Body of pancreas (tissue), 4 donors: ENCODE measurements around the gene RPL10A. TPM values are rescaled to one million over a fixed set of nuclear protein-coding genes. Genes with fewer than 3 reads are reported as not detected.
"Not testable (repeated sequence)": the region's sequence is repeated elsewhere in the genome, so short reads cannot be mapped to it uniquely, and the experiment has no call there.

Experiments
- ATAC-seq: fragments of 150-250 bp; one replicate; pipeline ENCODE4 v1.9.1; 2016
- DNase-seq, 4 donors: peaks; one replicate each; pipeline ENCODE4 v3.0.0-alpha.2; 2019
- H3K27ac ChIP-seq, 4 donors: fragments of 200-600 bp; sonication (generic); 1 replicate in 3 of 4; 2 replicates in 1 of 4; pipeline versions ENCODE4 v1.5.1 to v1.6.1; 2016 to 2019; ENCODE audit warnings: mild to moderate bottlenecking in 1 of 4, mixed read lengths in 1 of 4, moderate library complexity in 1 of 4
- H3K27me3 ChIP-seq, 2 donors: fragments of 200-600 bp; sonication (generic); one replicate each; pipeline ENCODE4 v1.6.0; 2016; ENCODE audit warnings: mild to moderate bottlenecking in 1 of 2
- H3K36me3 ChIP-seq, 2 donors: fragments of 200-600 bp; sonication (generic); replicated peaks in 1 of 2; 2 replicates each; pipeline ENCODE4 v1.5.1; 2016; ENCODE audit warnings: low read depth in 2 of 2; ENCODE audit not compliant: insufficient read depth in 1 of 2
- H3K4me1 ChIP-seq: fragments of 200-600 bp; sonication (generic); one replicate; pipeline ENCODE4 v1.6.0; 2016
- H3K4me3 ChIP-seq, 2 donors: fragments of 200-600 bp; sonication (generic); 1 replicate in 1 of 2; 2 replicates in 1 of 2; pipeline ENCODE4 v1.5.1; 2016 to 2019
- H3K9me3 ChIP-seq, 3 donors: fragments of 200-600 bp; sonication (generic); 1 replicate in 2 of 3; 2 replicates in 1 of 3; pipeline ENCODE4 v1.5.1; 2016
- POLR2A ChIP-seq, 3 donors: fragments of 450-650 bp; IDR thresholded peaks; one replicate each; pipeline ENCODE4 v1.6.1; 2016; ENCODE audit warnings: antibody characterized with exemption in 3 of 3, mild to moderate bottlenecking in 2 of 3
- WGBS, 2 donors: methylation state at CpG; one replicate each; pipeline ENCODE4 v1.1.5; 2017; 5-methylcytosine and 5-hydroxymethylcytosine counted together
- intact Hi-C: fragments of 100-400 bp; cut with DNase I; formaldehyde crosslinking; loops from one replicate; pipeline ENCODE4 v1.15.1; 2023
- total RNA-seq, 2 donors: library from RNA; depleted of rRNA; stranded (reverse); fragments of >200 nt; gene quantifications; one replicate each; pipeline ENCODE4 v1.1.0, GENCODE V29; 2016
- TF ChIP-seq, protein P1 (sequence below), 7 experiments: fragments of 450-650 bp in 4 of 7; fragments of 200-600 bp in 3 of 7; sonication (generic) in 3 of 7; IDR thresholded peaks; one replicate each; pipeline ENCODE4 v1.5.1; 2016 to 2019; ENCODE audit warnings: antibody characterized with exemption in 7 of 7

Gene RPL10A
- total RNA-seq, 2 donors from 2014 or later: 563 to 782 TPM

DNA sequence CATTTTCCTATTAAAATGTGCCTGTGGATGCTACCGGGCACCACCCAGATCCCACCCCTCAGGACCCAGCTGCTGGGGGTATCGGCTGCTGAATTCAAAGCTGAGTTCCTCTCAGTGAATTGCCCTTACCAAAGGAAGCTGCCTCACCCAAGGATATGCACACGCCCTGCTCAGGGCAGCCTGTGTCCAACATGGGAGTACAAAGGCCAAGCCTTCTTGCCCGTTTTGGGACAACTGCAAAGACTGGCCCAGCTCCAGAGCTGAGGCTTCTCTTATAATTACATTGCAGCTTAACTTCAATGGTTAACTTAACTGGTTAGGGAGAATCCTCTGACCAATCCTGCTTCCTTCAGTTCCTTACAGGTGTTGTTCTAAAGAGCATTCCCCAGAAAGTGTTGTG, 35.9 kb upstream of the RPL10A start:
- no peaks in the 10 kb centered on the region for H3K4me1 ChIP-seq
- no peak for DNase-seq
- H3K27ac ChIP-seq: no peak overlapping the region
- no peaks in the 10 kb centered on the region for H3K36me3 ChIP-seq
- no peak overlapping the region for H3K4me3 ChIP-seq
- intact Hi-C loops: no loop called here
- WGBS, 2 donors: 63 to 74% methylated on average over 4 of the region's 4 CpGs
- TF ChIP-seq POLR2A (IDR thresholded peaks at IDR 0.05): no peak
- TF ChIP-seq, protein P1, sequence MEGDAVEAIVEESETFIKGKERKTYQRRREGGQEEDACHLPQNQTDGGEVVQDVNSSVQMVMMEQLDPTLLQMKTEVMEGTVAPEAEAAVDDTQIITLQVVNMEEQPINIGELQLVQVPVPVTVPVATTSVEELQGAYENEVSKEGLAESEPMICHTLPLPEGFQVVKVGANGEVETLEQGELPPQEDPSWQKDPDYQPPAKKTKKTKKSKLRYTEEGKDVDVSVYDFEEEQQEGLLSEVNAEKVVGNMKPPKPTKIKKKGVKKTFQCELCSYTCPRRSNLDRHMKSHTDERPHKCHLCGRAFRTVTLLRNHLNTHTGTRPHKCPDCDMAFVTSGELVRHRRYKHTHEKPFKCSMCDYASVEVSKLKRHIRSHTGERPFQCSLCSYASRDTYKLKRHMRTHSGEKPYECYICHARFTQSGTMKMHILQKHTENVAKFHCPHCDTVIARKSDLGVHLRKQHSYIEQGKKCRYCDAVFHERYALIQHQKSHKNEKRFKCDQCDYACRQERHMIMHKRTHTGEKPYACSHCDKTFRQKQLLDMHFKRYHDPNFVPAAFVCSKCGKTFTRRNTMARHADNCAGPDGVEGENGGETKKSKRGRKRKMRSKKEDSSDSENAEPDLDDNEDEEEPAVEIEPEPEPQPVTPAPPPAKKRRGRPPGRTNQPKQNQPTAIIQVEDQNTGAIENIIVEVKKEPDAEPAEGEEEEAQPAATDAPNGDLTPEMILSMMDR (IDR thresholded peaks at IDR 0.05): no peak
- H3K27me3 ChIP-seq: no peaks in the 10 kb centered on the region
- H3K9me3 ChIP-seq: peaks cover 0 to 7% (median 2%) of the 10 kb centered on the region in 3 donors
- ATAC-seq: no peak

GRCh38 chr6:35432702-35433101, 35.5 kb upstream of the RPL10A start:
- intact Hi-C loops, H3K4me3 ChIP-seq, DNase-seq, H3K27me3 ChIP-seq, H3K27ac ChIP-seq, H3K9me3 ChIP-seq, ATAC-seq, H3K36me3 ChIP-seq, H3K4me1 ChIP-seq: not testable (repeated sequence)
- WGBS, 2 donors: 66 to 78% methylated on average over 3 of the region's 3 CpGs

DNA sequence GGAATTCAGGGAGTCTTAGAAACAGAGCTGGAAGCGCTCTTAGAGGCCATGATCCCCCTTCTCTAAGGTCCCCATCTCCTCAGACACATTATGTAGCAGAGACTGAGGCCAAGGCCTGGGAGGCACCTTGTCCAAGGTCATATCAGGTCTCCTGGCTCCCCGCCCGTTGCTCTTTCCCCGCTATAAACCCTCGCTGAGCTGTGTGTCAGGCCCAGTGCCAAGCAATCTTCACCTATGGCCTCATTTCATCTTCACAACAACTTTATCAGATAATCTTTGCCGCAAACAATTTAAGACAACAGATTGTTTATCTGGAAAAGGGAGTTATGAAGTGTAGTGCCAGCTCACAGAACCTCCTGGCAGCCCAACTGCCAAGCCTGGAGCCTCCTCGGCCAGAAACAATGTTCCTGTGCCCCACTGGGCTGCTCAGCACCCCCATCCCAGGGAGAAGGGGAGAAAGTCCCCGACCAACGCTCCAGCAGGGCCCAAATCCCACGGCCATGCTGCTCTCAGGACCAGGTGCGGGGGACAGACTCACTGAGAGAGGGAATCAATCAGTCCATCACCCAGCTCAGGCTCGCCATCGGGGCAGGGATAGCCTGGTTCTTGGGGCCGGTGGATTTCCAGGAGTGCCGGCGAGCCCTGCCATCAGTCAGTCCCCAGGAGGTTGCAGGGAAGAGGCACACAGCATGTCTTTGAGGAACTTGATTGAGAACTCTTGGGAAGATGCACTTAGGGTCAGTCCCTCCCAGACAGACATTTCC, 32.9 kb upstream of the RPL10A start:
- H3K4me1 ChIP-seq: no peaks in the 10 kb centered on the region
- no peak overlapping the region for H3K4me3 ChIP-seq
- no peak overlapping the region for H3K27ac ChIP-seq
- H3K27me3 ChIP-seq: no peaks in the 10 kb centered on the region
- H3K36me3 ChIP-seq: no peaks in the 10 kb centered on the region
- TF ChIP-seq POLR2A (IDR thresholded peaks at IDR 0.05): no peak
- TF ChIP-seq, protein P1 (IDR thresholded peaks at IDR 0.05): no peak
- no peak for DNase-seq
- no peak for ATAC-seq
- intact Hi-C loops: no loop called here
- 62 to 68% methylated on average over 14 to 15 of the region's 16 CpGs for WGBS, 2 donors
- H3K9me3 ChIP-seq: no peaks in the 10 kb centered on the region

DNA sequence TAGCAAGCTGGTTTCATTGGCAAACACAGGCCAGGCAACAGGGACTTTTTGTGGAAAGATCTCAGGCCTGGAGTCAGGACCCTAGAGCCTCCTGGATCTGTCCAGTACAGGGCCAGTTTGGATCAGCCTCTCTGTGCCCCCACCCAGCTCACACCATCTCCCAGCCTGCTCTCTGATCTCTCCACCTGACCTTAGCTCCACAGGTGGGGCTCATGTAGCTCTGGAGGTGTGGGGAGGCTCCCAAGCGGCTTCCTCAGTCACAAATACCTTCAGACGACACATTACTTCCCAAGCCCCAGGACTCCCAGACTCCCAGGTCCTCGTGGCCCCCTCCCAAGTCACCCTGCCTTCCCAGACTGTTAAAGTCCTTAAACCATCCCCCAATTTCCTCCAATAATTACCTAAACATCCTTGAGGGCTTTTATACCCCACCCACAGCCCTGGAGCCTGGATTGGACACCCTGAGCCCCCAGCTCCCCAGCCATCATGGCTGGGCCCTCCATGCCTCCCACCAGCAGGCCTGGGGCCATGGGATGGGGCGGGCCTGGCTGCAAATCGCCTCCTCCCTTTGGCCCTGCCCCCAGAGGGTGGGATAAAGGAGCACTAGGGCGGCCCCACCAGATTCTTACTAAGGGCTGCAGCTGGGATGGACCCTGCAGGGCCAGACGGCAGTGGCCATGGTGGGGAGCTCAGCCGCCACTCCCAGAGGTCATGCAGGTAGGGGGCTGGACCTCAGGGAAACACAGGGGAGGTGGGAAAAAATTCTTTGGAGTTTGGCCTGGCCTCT, 31.9 kb upstream of the RPL10A start:
- Histone ChIP-seq H3K4me3 (no peak overlapping the region), H3K36me3 (no peaks in the 10 kb centered on the region), H3K4me1 (no peaks in the 10 kb centered on the region), H3K9me3 (no peaks in the 10 kb centered on the region), H3K27me3 (no peaks in the 10 kb centered on the region), H3K27ac (no peak overlapping the region)
- intact Hi-C loops: no loop called here
- 86 to 87% methylated on average over 4 to 8 of the region's 8 CpGs for WGBS, 2 donors
- DNase-seq: no peak
- no peak for ATAC-seq
- no peak for TF ChIP-seq POLR2A (IDR thresholded peaks at IDR 0.05)
- TF ChIP-seq, protein P1 (IDR thresholded peaks at IDR 0.05): no peak

GRCh38 chr6:35438378-35439065, 29.7 kb upstream of the RPL10A start:
- H3K4me3 ChIP-seq, H3K36me3 ChIP-seq, ATAC-seq, H3K27me3 ChIP-seq, intact Hi-C loops, H3K27ac ChIP-seq, H3K4me1 ChIP-seq, H3K9me3 ChIP-seq, DNase-seq: not testable (repeated sequence)
- WGBS, 2 donors: 92 to 96% methylated on average over 7 of the region's 7 CpGs
